Measurements from ENCODE around the gene SRGAP3.
A peak's percentile ranks its signal among the peaks of the same experiment; 100 is the strongest.

SRGAP3 gene

DNA sequence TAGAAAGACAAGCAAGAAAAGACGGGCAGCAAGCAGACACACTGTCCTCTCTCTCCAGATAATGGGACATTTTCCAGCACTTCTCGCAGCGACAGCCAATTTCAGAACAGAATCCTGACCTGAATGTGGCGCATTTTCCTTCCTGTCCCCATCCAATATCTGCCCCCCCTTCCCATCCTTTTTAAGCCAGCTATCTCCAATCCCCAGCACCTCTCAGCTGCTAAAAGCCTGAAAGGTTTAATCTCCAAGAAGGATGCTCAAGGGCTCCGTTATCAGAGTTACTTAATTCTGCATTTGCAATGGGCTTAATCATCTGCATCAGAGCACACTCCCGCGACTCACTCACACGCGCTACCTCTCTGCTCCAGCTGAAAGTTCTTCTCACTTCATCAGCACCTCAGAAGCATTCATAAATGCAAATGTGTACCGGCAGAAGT, 50.5 kb downstream of the SRGAP3 start:
- DNase-seq: no peak

DNA sequence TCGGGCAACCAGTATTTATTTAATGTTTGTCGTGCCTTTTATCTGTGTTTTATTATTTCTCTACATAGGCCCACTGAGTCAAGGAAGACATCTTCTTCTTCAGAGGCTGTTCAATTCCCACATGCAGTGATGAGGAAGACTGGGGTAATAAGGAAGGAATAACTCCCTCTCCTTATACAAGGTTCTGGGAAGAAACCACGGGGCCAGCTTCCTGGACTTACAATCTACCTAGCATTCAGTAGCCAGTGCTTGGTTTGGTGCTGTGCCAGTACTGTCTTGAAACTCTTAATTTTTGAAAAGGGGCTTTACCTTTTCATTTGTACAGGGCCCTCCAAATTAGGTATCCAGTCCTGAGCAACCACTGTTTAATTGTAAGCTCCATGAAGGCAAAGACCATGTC, 51.2 kb downstream of the SRGAP3 start:
- no peak for DNase-seq

DNA sequence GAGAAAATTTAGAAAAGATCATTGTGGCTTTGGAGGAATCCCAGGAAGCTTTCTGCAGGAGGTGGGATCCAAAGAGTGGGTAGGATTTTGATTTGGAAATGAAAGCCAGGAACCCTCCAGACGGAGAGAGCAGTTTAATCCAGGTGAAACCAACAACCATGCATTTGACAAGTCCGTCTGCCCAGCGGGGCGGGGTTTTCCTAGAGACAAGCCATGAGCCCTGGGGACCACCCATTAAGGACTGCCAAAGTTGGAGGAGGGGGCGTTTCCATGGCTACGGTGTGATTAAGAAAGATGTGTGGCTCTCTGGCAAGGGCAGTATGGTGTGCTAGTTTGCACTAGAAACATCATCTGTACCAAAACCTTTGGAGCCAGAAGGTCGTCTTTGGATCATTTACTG, 53.4 kb downstream of the SRGAP3 start:
- DNase-seq: no peak

DNA sequence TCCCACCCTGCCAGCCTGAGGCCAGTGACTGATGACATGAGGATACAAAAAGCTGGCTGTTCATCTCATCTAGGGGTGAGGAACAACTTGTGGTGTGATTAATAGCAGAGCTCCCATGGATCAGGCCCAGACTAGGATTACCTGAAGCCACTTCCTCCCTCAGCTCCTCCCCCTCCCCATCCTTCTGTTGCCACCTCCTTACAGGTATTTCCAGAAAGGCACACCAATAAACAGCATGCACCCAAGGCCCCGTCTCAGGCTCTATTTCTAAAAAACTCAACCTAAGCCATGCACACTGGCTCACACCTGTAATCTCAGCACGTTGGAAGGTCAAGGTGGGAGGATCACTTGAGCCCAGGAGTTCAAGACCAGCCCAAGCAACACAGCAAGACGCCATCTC, 54.1 kb downstream of the SRGAP3 start:
- no peak for DNase-seq

DNA sequence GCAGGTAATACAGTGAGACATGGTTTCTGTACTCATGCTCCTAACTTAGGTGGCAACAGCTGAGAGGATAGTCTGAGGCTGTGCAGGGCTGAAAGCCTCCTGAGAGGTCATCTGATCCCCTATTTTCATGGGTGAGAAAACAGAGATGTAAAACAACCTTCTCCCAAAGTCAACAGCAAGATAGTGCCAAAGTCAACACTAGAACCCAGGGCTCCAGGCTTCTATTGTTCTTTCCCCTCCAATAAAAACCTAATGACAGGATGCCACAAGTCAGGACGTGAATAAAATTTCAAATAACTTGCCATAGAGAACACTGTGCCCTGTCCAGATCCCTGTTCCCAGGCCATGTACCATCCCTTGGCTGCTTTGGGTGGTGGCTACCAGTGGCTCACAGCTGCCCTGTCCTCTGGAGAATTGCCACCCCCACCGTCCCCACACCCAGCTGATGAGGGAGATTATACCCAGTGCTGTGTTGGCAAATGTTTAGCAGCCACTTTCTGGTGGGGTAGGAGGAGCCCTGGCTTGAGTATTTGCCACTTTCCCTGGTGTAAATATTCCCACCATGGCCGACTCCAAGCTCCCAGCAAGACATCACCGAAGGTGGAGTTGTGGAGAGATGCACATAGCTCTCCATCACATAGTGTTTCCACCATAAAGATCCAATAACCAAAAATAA, 54.8 kb downstream of the SRGAP3 start:
- DNase-seq: no peak

DNA sequence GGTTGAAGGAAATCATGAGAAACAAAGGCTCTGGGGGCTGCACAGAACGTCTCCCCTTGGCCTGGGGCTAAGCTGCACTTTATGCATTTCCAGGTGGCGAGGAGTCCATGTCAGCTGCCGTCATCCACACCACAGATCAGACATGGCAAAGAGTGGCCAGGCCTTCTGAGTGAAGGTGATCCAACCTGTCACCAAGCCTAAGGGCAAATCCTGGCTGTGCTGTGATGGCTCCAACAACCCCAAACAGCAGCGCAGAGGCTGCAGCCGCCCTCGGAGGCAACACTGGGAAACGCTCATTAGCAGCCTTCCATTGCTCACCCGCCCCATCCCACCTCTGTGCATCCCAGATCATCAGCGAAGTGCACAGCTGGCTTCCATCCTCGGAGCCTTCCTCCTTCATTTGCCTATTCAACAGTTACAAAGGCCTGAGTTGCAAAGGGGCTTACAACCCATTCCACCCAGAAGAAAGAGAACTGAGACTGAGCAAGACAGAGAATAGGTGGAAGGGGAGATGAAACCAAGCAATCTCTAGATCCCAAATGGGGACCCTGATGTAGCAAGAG, 55.7 kb downstream of the SRGAP3 start:
- DNase-seq: no peak

DNA sequence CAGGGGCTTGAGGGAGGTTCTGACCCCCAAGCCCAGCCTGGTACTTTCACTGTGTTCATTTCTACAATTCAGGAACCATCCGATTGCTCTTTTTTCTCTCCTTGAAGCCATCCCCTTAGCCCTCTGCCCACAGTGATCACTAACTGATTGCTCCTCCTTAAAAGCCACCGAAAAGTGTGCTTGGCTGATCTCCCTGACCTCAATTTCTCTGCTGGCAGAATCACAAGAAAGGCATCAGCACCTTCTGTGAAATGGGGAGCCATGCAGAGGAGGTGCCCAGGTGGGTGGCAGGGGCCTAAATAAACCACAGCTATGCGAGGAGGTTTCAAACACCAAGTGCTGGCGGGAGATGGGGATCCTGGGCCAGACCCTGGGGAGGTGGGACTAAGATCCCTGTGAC, 56.2 kb downstream of the SRGAP3 start:
- DNase-seq: no peak

DNA sequence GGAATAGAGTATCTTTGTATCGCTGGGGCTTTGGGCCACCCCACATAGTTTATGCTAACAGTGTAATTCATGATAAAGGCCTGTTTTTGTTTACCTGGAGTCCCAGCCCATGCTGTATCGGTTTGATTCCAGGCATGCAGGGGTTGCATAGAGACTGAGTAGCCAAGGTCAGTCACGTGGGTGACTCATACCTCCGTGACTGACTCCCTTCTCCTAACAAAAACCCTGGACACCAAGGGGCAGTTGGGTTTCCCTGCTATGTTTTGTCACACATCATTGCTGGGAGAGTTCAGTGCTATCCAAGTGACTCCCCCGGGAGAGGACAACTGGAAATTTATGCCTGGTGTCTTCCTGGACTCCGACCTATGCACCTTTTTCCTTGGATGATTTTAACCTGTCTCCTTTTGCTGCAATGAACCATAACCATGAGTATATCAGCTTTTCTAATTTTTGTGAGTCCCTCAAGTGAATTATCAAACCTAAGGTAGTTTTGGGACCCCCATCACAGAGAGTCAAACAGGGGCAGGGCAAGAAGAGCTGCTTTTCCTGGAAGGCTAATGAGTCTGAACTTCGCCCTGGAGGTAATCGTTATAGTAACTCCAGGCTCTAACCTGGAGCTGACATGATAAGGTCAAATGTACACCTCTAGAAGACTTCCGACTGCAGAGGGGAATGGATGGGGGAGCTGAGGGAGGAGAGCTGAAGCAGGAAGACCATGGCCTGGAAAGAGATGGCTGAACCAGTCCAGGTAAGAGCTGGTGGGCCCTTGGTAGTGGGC, 57.0 kb downstream of the SRGAP3 start:
- no peak for DNase-seq

DNA sequence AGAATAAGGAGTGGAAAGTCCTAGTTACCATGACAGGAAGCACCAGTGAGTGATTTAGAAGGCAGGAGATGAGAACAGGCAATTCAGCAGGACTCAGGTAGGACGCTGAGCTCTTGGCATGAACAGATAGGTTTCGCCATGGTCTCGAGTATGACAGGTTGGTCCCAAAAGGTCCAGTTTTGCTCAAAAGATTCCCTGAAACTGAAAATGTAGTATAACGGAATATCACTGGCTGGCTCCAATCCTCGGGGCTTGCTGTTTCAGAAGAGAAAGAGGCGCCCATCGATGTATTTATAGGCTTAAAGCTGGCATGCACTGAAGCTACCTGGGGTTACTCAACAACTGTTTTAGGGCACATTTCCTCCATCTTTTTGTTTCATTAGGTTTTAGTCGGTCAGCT, 59.2 kb downstream of the SRGAP3 start:
- DNase-seq: no peak

DNA sequence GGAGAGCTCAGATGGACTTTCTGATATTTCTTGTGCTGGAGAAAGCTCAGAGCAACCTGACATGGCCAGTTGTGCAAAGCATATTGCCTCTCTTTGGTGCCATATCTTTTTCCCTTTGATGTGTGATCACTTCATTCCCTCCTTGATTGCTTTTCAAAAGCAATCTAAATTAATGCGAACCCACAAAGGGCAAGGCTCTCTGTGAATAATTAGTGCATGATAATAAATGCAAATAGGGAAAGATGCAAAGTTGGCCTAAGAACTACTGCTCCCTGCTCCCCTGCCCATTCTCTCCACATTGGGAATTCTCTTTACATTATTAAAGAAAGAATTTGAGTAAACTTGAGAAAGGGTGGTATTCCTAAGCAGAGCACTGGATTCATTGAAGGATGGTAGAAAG, 60.9 kb downstream of the SRGAP3 start:
- no peak for DNase-seq

DNA sequence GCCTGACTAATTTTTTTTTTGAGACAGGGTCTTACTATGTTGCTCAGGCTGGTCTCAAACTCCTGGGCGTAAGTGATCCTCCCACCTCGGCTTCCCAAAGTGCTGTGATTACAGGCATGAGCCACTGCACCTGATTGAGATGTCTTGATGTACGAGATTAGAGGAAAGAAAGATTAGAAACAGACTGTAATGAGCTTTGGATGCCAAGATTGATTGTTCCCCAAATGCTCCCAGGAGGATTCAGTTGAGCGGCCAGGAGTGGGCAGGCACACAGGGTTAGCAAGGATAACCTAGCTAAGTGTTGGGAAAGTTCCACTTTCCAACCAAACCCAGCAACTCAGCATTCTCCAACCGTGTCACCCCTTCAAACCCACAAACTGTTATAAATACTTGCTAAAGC, 63.7 kb downstream of the SRGAP3 start:
- DNase-seq: no peak

DNA sequence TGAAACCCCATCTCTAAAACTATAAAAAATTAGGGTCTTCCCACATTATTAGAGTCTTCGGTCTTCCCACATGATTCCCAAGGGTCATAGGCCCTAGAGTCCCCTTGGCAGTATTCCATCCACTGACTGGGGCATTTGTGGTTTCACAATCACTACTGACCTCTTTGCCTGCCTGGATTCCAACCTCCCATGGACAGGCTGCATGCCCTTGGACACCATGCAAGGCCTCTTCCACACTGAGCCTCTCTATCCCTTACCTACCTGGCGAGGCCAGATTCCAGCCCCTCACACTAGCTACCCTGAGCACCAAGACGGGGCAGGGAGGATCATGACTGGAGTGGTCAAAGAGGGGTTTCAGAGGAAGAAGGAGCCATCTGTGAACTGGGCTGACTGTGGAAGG, 64.4 kb downstream of the SRGAP3 start:
- DNase-seq: no peak

DNA sequence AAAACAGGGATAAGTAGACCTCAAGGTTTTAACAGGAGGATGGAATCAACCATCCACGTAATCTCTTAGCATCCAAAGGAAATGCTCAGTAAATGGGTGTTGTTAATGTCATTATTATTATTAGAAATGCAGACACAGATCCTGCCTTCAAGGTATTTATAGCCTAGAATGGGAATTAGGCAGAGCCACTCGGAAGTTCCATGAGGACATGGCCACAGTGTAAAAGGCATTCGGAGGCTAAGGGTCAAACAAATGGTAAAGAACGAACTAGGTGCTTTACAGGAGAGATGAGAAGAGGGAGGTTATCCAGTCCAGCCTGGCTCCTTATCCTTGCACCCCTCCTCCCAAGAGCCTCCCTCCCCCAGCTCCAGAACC, 65.0 kb downstream of the SRGAP3 start:
- DNase-seq: no peak

DNA sequence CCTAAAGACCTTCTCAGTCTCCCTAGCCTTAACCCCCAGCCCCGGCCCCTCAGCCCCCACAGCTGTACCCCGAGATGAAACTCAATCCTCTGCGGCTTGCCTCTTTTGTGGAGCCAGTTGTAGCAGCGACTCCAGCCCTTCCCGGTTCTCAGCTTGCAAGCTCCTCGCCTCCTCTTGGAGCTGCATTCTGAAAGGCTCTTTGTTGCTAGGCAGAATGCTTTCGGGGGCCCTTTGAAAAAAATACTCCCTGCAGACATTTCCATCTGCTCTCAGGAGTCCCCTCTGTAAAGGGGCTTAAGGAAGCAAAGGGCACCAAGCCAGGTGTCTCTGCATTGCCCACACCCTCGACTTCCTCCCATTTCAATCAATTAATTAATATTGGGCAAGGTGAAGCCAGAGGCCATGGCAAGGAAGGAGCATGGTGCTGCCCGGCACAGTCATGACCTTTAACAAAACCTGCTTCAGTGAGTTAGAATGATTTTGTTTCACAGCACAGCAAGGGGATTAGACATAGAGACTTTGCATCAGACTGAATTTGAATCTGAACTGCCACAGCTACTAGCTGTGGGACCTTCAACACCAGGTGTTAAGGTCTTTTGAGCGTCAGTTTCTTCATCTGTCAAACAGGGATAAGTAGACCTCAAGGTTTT, 65.5 kb downstream of the SRGAP3 start:
- DNase-seq: peak; percentile 41

DNA sequence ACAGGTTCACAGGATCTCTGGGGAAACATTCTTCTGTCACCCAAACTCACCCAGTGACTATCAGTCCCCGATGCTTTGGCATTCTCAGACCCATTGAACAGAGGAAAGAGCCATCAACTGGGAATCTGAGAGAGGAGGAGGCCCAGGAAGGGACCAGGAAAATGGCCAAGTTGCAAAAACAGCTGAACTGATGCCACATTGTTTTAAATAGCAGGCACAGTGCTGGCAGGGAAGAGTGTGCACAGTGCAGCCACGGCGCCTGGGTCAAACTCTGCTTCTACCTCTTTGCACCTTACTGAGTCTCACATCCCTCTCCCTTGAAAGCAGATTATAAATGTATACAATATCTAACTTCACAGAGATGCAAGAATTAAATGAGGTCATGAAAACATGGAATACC, 66.4 kb downstream of the SRGAP3 start:
- DNase-seq: no peak

DNA sequence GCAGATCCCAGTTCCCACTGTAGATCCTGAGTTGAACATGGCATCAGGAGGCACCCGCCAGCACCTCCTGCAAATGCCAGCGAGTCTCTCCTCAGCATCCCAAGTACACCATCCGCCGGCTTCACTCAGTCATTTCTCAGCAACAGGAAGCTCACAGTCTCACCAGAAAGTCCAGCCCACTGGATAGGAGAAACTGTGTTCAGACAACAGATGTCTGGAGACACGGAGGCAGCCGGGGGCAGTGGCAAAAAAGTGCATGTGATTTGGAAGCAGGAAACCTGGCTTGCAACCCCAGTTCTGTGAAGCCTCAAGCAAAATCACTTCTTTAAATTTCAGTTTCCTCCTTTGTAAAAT, 68.7 kb downstream of the SRGAP3 start:
- DNase-seq: no peak

DNA sequence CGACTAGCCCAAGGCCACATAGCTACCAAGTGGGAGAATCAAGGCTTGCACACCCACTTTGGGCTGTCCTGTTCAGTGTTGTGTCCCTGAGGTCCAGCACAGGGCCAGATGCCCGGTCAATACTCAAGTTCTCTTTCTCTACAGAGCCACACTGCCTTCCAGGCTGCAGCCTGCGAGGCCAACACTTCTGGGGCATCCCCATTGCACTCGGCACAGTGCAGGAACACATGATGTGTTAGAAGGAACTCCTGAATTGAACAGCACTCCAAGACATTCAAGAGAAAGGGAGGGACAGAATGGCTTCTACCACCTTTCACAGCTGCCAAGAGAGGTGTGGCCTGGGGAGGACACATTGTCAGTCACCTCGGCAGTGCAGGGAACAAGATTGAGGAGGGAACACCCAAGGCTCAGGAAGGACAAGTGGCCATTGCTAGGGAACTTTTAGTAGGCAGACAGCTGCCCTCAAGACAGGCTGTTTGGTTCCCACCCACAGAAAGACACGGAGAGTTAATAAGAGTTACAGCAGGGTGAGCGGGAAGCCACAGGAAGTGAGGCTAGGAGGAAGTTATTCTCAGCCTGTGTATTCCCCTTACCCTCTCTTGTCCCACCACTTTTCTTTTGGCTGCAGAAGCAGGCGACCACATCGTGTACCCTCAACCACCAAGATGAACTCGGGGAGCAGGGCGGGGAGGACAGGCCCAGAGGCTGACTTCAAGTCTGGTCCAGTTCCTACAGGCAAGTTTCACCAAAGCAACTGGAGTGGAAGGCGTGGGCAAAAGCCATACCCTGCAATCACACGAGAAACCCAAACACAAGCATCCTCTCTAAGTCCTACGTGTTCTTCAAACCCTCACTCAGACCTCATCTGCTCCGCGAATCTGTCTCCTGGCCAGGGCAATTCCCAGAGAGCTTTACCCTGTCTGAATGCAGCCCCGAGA, 69.4 kb downstream of the SRGAP3 start:
- DNase-seq: no peak

DNA sequence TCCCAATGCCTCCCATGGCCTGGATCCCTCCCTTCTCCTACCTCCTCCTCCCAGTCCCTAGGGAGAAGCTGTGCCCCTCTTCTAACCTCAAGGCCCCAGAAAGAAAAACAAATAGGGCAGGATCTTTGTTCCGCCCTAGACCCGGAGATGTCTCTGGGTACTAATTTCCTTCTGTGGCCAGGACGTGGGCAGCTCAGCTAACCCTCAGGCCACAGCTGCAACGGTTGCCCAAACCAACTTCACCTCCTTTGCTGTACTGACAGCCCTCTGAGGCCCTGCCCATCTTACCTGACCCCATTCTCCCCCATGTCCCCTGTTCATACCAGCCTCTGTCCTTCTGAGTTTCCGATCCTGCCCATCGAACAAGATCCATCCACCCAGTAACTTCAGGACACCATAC, 70.7 kb downstream of the SRGAP3 start:
- DNase-seq: no peak

DNA sequence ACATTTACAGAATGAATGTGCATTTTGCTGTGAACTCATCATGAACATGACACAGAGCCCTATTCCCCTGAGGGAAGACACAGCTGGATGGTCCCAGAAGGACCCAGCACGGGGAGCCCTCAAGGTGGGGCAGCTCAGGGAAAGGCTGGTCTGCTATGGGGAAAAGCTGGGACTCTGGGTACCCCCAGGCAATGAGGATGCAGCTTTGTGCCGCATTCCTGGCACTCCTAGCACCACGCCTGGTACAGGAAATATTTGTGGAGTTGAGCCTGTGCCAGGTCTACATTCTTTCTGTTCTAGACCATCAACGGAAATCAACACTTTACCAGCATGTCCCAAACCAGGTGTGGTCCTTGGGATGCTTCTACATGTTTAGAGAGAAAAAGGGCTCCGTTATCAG, 74.0 kb downstream of the SRGAP3 start:
- DNase-seq: no peak

DNA sequence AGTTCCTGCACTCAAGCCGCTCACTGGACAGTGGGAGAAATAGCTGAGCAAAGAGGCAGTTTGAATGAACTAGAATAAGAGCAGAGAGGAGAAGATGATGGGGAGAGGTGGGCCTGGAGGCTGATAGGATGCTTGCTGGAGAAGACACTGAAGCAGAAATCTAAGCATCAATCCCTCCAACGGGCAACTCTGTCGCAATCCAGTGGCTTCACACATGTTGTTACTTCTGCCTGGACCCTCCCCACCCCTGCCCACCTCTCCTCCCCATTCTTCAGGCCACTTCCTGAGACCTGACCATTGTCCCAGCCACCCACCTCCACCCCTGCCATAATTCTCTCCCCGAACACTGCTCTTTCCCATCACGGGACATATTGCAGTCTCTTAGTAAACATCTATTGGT, 76.0 kb downstream of the SRGAP3 start:
- DNase-seq: no peak

DNA sequence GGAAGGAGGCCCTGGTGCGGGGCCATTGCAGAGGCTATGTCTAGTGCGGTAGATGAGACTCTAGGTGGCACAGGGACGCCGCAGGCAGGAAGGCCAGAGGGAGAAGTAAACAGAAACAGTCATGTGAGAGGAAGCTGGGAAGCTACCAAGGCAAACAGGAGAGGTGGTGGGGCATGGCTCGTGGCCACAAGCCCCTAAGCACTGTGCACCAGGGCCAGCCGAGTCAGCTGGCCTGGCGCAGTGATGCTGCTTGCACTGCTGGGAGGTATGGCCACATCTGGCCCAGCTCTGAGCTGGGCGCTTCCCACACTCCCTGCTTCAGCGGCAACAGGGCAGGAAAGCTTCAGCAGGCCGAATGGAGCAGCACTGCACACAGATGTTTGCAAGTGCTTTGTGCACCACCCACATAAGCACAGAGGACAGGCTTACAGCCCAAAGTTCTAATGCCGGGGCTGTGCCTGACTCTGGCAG, 76.6 kb downstream of the SRGAP3 start:
- no peak for DNase-seq

DNA sequence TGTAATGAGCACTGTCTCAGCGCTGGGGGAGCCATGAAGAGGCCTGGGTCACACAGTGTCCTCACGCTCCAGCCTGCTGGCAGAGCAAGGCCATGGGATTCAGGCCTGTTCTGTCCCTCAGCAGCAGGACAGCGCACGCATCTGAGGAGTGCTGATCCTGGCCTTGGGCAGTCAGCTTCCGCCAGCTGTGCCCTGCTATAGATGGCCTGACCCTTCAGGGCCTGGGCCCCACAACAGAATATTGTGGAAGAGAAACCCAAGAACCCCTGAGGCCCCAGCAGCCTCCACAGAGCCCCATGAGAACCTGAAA, 78.6 kb downstream of the SRGAP3 start:
- DNase-seq: no peak
